IMR-90 (cell line): ENCODE measurements around the gene IQCB1. TPM values are rescaled to one million over a fixed set of nuclear protein-coding genes. Genes with fewer than 3 reads are reported as not detected.

Source experiments
- ATAC-seq: fragments of 200-7000 bp; cut with Tn5 transposase; 2 replicates; pipeline ENCODE4 v1.9.1; 2020; ENCODE audit warnings: low read depth, mild to moderate bottlenecking, moderate library complexity
- BruUV-seq: library from RNA; stranded (reverse); fragments of 400-500 nt; replicated peaks from 2 replicates; lab custom pipeline; 2021; lab: Mats Ljungman, UMichigan
- CTCF ChIA-PET: fragments of 300-600 bp; formaldehyde crosslinking; extraction: SDS; loops from one replicate; lab custom pipeline; 2021; ENCODE audit warnings: antibody characterized with exemption; lab: Yijun Ruan, JAX
- POLR2A ChIA-PET: fragments of 300-600 bp; sonication (Branson Sonifier 250); formaldehyde crosslinking; loops from one replicate; lab custom pipeline; 2022; ENCODE audit warnings: antibody characterized with exemption; ENCODE audit not compliant: unreplicated experiment; lab: Charles Lee
- DNase-seq: peaks from one replicate; pipeline ENCODE4 v3.0.0; 2013
- H2AFZ ChIP-seq: replicated peaks from 2 replicates; pipeline ENCODE3; 2013; ENCODE audit warnings: low read length, mild to moderate bottlenecking; ENCODE audit not compliant: poor library complexity
- H2AK5ac ChIP-seq: 2 replicates; pipeline ENCODE4 v1.6.1; 2013; ENCODE audit warnings: low read depth, low read length, inconsistent platforms
- H2AK9ac ChIP-seq: replicated peaks from 2 replicates; pipeline ENCODE3; 2013; ENCODE audit warnings: mild to moderate bottlenecking, low read depth, low read length, moderate library complexity; ENCODE audit not compliant: poor library complexity
- H2BK120ac ChIP-seq: 2 replicates; pipeline ENCODE4 v1.6.1; 2013; ENCODE audit warnings: low read depth, low read length, inconsistent platforms
- H2BK15ac ChIP-seq: 3 replicates; pipeline ENCODE4 v1.6.1; 2013; ENCODE audit warnings: low read depth, low read length, inconsistent platforms
- H2BK20ac ChIP-seq: 2 replicates; pipeline ENCODE4 v1.6.1; 2013; ENCODE audit warnings: low read depth, mild to moderate bottlenecking, inconsistent platforms, low read length, moderate library complexity
- H2BK5ac ChIP-seq: 2 replicates; pipeline ENCODE4 v1.6.1; 2013; ENCODE audit warnings: mild to moderate bottlenecking, low read depth, low read length, inconsistent platforms; ENCODE audit not compliant: poor library complexity, severe bottlenecking
- H3K14ac ChIP-seq: replicated peaks from 2 replicates; pipeline ENCODE4 v1.6.1; 2013; ENCODE audit warnings: low read depth, low read length, inconsistent platforms
- H3K18ac ChIP-seq: 2 replicates; pipeline ENCODE4 v1.6.1; 2013; ENCODE audit warnings: low read depth, low read length, control low read depth
- H3K23ac ChIP-seq: 2 replicates; pipeline ENCODE4 v1.6.1; 2013; ENCODE audit warnings: low read depth, low read length, inconsistent platforms
- H3K27ac ChIP-seq: 2 replicates; pipeline ENCODE4 v1.5.1; 2013; ENCODE audit warnings: mild to moderate bottlenecking, control low read depth, low read length; ENCODE audit not compliant: insufficient read depth
- H3K27me3 ChIP-seq: 2 replicates; pipeline ENCODE4 v1.6.1; 2013; ENCODE audit warnings: low read length; ENCODE audit not compliant: control insufficient read depth, insufficient read depth
- H3K36me3 ChIP-seq: 2 replicates; pipeline ENCODE4 v1.6.1; 2013; ENCODE audit warnings: low read length, mixed read lengths; ENCODE audit not compliant: control insufficient read depth, insufficient read depth
- H3K4ac ChIP-seq: 2 replicates; pipeline ENCODE4 v1.6.1; 2013; ENCODE audit warnings: low read depth, low read length, inconsistent platforms
- H3K4me1 ChIP-seq: 2 replicates; pipeline ENCODE4 v1.6.1; 2013; ENCODE audit warnings: low read length, mixed read lengths; ENCODE audit not compliant: control insufficient read depth, insufficient read depth
- H3K4me2 ChIP-seq: 2 replicates; pipeline ENCODE4 v1.6.1; 2013; ENCODE audit warnings: low read depth, mild to moderate bottlenecking, control low read depth, low read length, moderate library complexity
- H3K4me3 ChIP-seq: 2 replicates; pipeline ENCODE4 v1.5.1; 2013; ENCODE audit warnings: low read depth, mild to moderate bottlenecking, control low read depth, low read length, moderate library complexity; ENCODE audit not compliant: insufficient read depth
- H3K56ac ChIP-seq: 2 replicates; pipeline ENCODE4 v1.6.1; 2013; ENCODE audit warnings: low read length, inconsistent platforms; ENCODE audit not compliant: insufficient read depth; ENCODE audit errors: extremely low read depth
- H3K79me1 ChIP-seq, 2 experiments: 2 replicates each; pipeline ENCODE4 v1.6.1; 2013; ENCODE audit warnings: low read length in 2 of 2, inconsistent platforms in 1 of 2, low read depth in 1 of 2
- H3K9ac ChIP-seq: 2 replicates; pipeline ENCODE4 v1.6.1; 2013; ENCODE audit warnings: low read depth, low read length, control low read depth
- H3K9me1 ChIP-seq: 2 replicates; pipeline ENCODE4 v1.6.1; 2013; ENCODE audit warnings: low read length, inconsistent platforms; ENCODE audit not compliant: insufficient read depth
- H3K9me3 ChIP-seq: 2 replicates; pipeline ENCODE4 v1.6.1; 2013; ENCODE audit warnings: low read length; ENCODE audit not compliant: control insufficient read depth, insufficient read depth
- H4K20me1 ChIP-seq: 2 replicates; pipeline ENCODE4 v1.6.1; 2013; ENCODE audit warnings: low read length, inconsistent platforms; ENCODE audit not compliant: insufficient read depth
- H4K5ac ChIP-seq: 2 replicates; pipeline ENCODE4 v1.6.1; 2013; ENCODE audit warnings: mild to moderate bottlenecking, low read depth, low read length, control low read depth
- H4K8ac ChIP-seq, 2 experiments: 2 replicates each; pipeline ENCODE4 v1.6.1; 2013; ENCODE audit warnings: low read depth in 2 of 2, low read length in 2 of 2, control low read depth in 1 of 2, inconsistent platforms in 1 of 2
- H4K91ac ChIP-seq: 2 replicates; pipeline ENCODE4 v1.6.1; 2013; ENCODE audit warnings: low read depth, low read length, inconsistent platforms; ENCODE audit not compliant: insufficient read depth
- BHLHE40 ChIP-seq: fragments of 150-350 bp; IDR thresholded peaks from 2 replicates; pipeline ENCODE4 v1.6.1; 2016; ENCODE audit warnings: mild to moderate bottlenecking, low read depth, low read length
- CTCF ChIP-seq: conservative IDR thresholded peaks from 2 replicates; pipeline ENCODE4 v1.5.1; 2012; ENCODE audit warnings: mild to moderate bottlenecking, low read depth, low read length, improper control_type of control experiment
- ELK1 ChIP-seq: fragments of 150-350 bp; IDR thresholded peaks from 2 replicates; pipeline ENCODE4 v1.6.1; 2016; ENCODE audit warnings: low read depth, mild to moderate bottlenecking, low read length, moderate library complexity, borderline replicate concordance
- FOS ChIP-seq: fragments of 150-350 bp; IDR thresholded peaks from 2 replicates; pipeline ENCODE4 v1.6.1; 2016; ENCODE audit warnings: low read depth, low read length
- MAFK ChIP-seq: IDR thresholded peaks from 2 replicates; pipeline ENCODE4 v1.6.1; 2012; ENCODE audit warnings: low read depth, low read length, improper control_type of control experiment
- NFE2L2 ChIP-seq: fragments of 150-350 bp; IDR thresholded peaks from 2 replicates; pipeline ENCODE4 v1.6.1; 2016; ENCODE audit warnings: low read depth, mild to moderate bottlenecking, low read length
- POLR2A ChIP-seq: IDR thresholded peaks from 2 replicates; pipeline ENCODE4 v1.6.1; 2012; ENCODE audit warnings: mild to moderate bottlenecking, low read depth, low read length
- RAD21 ChIP-seq: IDR thresholded peaks from 2 replicates; pipeline ENCODE4 v1.6.1; 2012; ENCODE audit warnings: low read length, improper control_type of control experiment
- RCOR1 ChIP-seq: IDR thresholded peaks from 2 replicates; pipeline ENCODE4 v1.6.1; 2012; ENCODE audit warnings: mild to moderate bottlenecking, low read length, improper control_type of control experiment; ENCODE audit not compliant: insufficient replicate concordance
- RFX5 ChIP-seq: IDR thresholded peaks from 2 replicates; pipeline ENCODE4 v1.8.0; 2012; ENCODE audit warnings: low read depth, mild to moderate bottlenecking, low read length, moderate library complexity
- SMC3 ChIP-seq: fragments of 150-350 bp; IDR thresholded peaks from 2 replicates; pipeline ENCODE4 v1.6.1; 2016; ENCODE audit warnings: low read depth, mild to moderate bottlenecking, antibody characterized with exemption, low read length, moderate library complexity
- USF2 ChIP-seq: fragments of 150-350 bp; IDR thresholded peaks from 2 replicates; pipeline ENCODE4 v1.6.1; 2017; ENCODE audit warnings: mild to moderate bottlenecking, antibody characterized with exemption, low read length, low read depth
- dilution Hi-C: fragments of 300-500 bp; cut with HindIII; formaldehyde crosslinking; loops from one replicate; pipeline ENCODE4 v1.14.3; 2018; ENCODE audit warnings: low sequenced_read_pairs; ENCODE audit not compliant: unreplicated experiment
- in situ Hi-C: fragments of 300-500 bp; cut with MboI; formaldehyde crosslinking; loops from 3 replicates; pipeline ENCODE4 v1.14.3; 2019; ENCODE audit warnings: low sequenced_read_pairs, inconsistent platforms, mixed read lengths
- intact Hi-C: fragments of 100-400 bp; cut with micrococcal nuclease; formaldehyde crosslinking; loops from 2 replicates; pipeline ENCODE4 v1.10.0; 2022
- polyA plus RNA-seq, 3 experiments: library from polyadenylated mRNA; depleted of rRNA; stranded (reverse); fragments of >200 nt; gene quantifications; 2 replicates each; pipeline ENCODE4 v1.2.3, GENCODE V29; 2012; ENCODE audit warnings: low replicate concordance in 1 of 3
- total RNA-seq: library from RNA; depleted of rRNA; stranded (reverse); fragments of >200 nt; gene quantifications from 2 replicates; pipeline ENCODE4 v1.2.3, GENCODE V29; 2012

Gene IQCB1
- total and polyA plus RNA-seq, 2 of the 4 experiments (the other 2 are of a cell fraction) = 13.5 to 18.3 TPM

GRCh38 chr3:121735047-121735696, 99.7 kb downstream of the IQCB1 start:
- no peak overlapping the region for H3K4ac ChIP-seq
- in situ Hi-C loops (no loop called here), dilution Hi-C loops (no loop called here), intact Hi-C loops (no loop called here)
- H2AK5ac ChIP-seq = no peak overlapping the region
- TF ChIP-seq FOS (no peak), BHLHE40 (no peak), ELK1 (no peak), POLR2A (no peak), CTCF (no peak), USF2 (no peak), MAFK (no peak), RAD21 (no peak), RCOR1 (no peak), RFX5 (no peak), NFE2L2 (no peak), SMC3 (no peak)
- peak overlapping the region; percentile 44 for H2BK5ac ChIP-seq
- no peak overlapping the region for H4K91ac ChIP-seq
- H4K5ac ChIP-seq = no peak overlapping the region
- H2AK9ac ChIP-seq = no peak overlapping the region
- no peak overlapping the region for H3K56ac ChIP-seq
- no peak overlapping the region for H3K18ac ChIP-seq
- DNase-seq (peak; percentile 54), ATAC-seq (peak; percentile 68)
- peaks cover 2% of the 10 kb centered on the region; the same call in 1 of the 2 replicates for H3K4me1 ChIP-seq
- peaks cover 23% of the 10 kb centered on the region; the same call in 1 of the 2 replicates for H4K20me1 ChIP-seq
- H3K9me1 ChIP-seq = peaks cover 2% of the 10 kb centered on the region; the same call in 1 of the 2 replicates
- no peak overlapping the region for H4K8ac ChIP-seq
- CTCF ChIA-PET = no interaction called here
- POLR2A ChIA-PET = no interaction called here
- H3K36me3 ChIP-seq = peaks cover 2% of the 10 kb centered on the region; the same call in 1 of the 2 replicates
- peak overlapping the region; percentile 77 for H3K4me2 ChIP-seq
- H3K9me3 ChIP-seq = no peaks in the 10 kb centered on the region
- H3K9ac ChIP-seq = no peak overlapping the region
- no TSS peak for BruUV-seq
- no peaks in the 10 kb centered on the region for H3K27me3 ChIP-seq
- no peak overlapping the region for H3K4me3 ChIP-seq
- no peak overlapping the region for H3K14ac ChIP-seq
- no peak overlapping the region for H2BK120ac ChIP-seq
- H3K79me1 ChIP-seq = peaks cover 18 to 40% of the 10 kb centered on the region in 2 experiments
- peak overlapping the region; percentile 35; the same call in 1 of the 2 replicates for H3K27ac ChIP-seq
- H2BK20ac ChIP-seq = no peak overlapping the region
- H3K23ac ChIP-seq = no peak overlapping the region
- H2BK15ac ChIP-seq = no peak overlapping the region
- no peak overlapping the region for H2AFZ ChIP-seq
